Measurements from ENCODE around the gene C3orf20.

Gene C3orf20

DNA sequence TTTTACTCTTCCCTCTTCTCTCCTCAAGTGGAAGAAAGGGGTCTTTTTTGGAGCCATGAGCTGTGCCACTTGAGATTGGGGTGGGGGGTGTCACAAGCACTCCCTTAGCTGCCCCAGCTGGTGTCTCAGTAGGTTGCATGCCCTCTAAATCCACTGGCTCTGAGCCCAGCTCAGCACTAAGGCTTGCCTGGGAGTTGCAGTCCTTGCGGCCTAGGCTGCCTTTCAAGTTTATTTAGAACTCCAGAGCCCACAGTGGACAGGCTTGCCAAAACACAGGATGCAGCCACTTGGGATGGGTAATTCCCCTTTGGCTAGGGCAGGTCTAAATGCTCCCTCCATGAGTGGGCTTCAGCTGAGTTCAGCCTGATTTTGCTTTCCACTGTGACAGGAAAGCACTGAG, 24.7 kb downstream of the C3orf20 start:
- no peak overlapping the region for H3K27ac ChIP-seq

DNA sequence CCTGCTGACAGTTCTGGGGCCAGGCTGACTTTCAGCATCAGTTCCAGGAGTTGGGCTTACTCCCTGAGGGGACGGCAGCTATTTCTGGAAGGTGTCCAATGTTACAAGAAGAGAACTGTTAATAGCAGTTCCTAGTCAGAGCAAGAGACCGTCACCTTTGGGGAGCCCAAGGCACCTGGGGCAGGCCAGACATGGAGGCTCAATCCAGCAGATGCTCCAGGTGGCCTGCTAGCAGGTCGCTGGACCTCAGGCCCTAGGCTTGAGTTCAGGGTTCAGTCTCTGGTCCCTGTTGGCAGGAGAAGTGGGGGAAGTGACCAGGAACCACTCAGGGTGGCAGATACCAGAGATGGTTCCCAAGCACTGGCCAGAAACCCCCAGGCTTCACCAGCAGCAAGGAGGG, 25.9 kb downstream of the C3orf20 start:
- H3K27ac ChIP-seq, result no peak overlapping the region
- TF ChIP-seq CTCF (conservative IDR thresholded peaks at IDR 0.05) (no peak), ZFX (IDR thresholded peaks at IDR 0.05) (no peak)

More for the DNA sequence above, 24.7 kb downstream of the C3orf20 start:
- TF ChIP-seq CTCF (conservative IDR thresholded peaks at IDR 0.05) (no peak), ZFX (IDR thresholded peaks at IDR 0.05) (no peak)

DNA sequence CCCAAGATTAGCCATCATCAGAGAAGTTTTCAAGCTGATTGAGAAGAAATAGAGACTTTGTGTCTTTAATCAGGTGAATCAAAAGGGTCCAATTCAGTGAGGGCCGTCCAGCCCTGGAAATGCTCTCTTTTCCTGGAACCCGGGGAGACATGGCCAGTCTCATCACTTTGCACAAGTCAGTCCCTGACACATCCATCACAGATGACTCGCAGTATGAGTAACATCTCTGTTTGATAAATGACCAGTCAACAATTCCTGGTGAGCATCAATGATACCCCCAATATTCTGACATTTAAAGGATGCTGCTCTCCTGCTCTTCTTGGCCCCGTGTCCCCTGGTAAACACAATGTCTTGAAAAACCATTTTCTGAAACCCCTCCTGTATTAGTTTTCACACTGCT, 26.7 kb downstream of the C3orf20 start:
- H3K27ac ChIP-seq, result no peak overlapping the region
- no peak for TF ChIP-seq CTCF (conservative IDR thresholded peaks at IDR 0.05)

GRCh38 chr3:14703128-14703750, 28.3 kb downstream of the C3orf20 start:
- TF ChIP-seq CTCF (conservative IDR thresholded peaks at IDR 0.05), result no peak

DNA sequence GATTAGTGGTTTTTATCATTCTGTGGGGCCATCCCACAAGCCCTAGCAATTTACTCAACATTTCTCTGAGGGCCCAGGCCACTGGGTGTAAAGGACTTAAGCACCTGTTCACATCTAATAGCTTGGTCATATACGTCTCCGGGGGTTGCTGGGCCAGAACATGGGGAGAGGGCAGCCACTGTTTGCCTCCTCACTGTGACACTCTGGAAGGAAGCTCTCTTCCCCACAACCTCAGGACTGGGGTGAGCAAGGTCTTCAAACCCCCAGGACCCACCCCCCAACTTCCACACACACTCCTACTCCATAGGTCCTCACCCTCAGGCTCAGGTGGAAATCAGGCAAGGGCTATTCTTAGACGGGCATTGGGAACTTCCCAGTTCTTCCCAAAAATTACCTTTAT, 28.9 kb downstream of the C3orf20 start:
- TF ChIP-seq ZFX (IDR thresholded peaks at IDR 0.05) (no peak), CTCF (conservative IDR thresholded peaks at IDR 0.05) (no peak)
- no peak overlapping the region for H3K27ac ChIP-seq

More at GRCh38 chr3:14703128-14703750, 28.3 kb downstream of the C3orf20 start:
- no peak overlapping the region for H3K27ac ChIP-seq

DNA sequence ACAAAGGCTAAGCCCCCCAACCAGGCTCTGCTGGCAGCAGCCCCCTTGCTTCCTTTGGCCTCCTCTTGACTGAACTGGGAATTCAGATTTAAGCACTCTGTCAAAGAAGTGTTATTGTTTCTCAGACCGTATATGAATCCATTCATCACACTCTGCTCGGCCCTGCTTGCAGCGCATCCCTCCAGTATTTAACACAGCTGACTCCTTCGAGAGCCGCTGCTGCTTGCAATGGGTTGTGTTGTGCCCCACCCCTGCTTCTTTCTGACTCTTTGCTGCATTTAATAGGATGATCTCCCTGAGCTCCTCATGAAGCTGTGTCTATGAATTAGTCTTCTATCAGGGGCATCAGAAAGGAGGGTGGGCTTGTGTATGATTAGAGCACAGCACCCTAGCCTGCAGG, 31.2 kb downstream of the C3orf20 start:
- H3K27ac ChIP-seq, result no peak overlapping the region
- TF ChIP-seq CTCF (conservative IDR thresholded peaks at IDR 0.05) (no peak), ZFX (IDR thresholded peaks at IDR 0.05) (no peak)

- TF ChIP-seq ZFX (IDR thresholded peaks at IDR 0.05) (no peak), CTCF (conservative IDR thresholded peaks at IDR 0.05) (no peak)
- no peak overlapping the region for H3K27ac ChIP-seq
Observed at GRCh38 chr3:14716591-14716990, 41.6 kb downstream of the C3orf20 start.
